UCSD-AML1 (cell line): ENCODE results near the gene CD3D.

ENCODE experiments used
- DNase-seq: peaks from one replicate; lab custom pipeline; 2025; ENCODE audit not compliant: unreplicated experiment; lab: John Stamatoyannopoulos, UW

The CD3D gene

DNA sequence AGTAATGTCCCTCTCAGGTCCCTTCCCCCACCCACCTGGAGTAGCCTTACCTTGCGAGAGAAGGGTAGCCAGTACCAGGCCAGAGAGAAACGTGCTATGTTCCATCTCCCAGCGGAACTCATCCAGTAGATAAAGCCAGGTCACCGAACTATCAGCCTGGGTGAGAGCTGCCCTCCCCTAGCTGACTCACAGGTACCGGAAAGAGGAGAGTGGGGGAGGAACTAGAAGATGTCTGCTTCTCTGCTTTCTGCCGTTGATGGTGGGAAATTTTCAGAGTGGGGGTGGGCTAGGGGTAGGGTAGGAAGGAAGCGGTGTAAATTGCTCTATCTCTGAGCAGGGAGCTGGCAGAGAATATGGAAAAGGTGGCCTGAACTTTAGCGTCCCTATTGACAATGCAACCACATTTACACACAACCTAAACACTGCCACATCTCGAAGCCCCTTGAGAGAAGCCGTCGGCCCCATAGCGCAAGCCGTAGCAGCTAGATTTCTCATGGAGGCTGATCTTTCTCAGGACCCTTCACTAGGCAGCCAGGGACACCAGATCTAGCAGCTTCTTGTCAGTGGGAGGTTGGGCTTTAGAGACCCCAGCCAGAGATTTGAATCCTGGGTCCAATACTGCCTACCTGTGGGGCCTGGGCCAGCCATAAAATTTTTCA, at the start of gene CD3D:
TSS of gene CD3D (minus strand) at position 203 of the 659 bp plus-strand sequence. CDS start at position 105, 98 bp downstream.
- DNase-seq = no peak

GRCh38 chr11:118383657-118384056, 41.2 kb upstream of the CD3D start:
- no peak for DNase-seq

- DNase-seq = no peak
Measured at GRCh38 chr11:118382954-118383353, 40.4 kb upstream of the CD3D start.

- DNase-seq = no peak
Measured at GRCh38 chr11:118380571-118380970, 38.1 kb upstream of the CD3D start.

- no peak for DNase-seq
Measured at GRCh38 chr11:118379497-118379896, 37.0 kb upstream of the CD3D start.

DNA sequence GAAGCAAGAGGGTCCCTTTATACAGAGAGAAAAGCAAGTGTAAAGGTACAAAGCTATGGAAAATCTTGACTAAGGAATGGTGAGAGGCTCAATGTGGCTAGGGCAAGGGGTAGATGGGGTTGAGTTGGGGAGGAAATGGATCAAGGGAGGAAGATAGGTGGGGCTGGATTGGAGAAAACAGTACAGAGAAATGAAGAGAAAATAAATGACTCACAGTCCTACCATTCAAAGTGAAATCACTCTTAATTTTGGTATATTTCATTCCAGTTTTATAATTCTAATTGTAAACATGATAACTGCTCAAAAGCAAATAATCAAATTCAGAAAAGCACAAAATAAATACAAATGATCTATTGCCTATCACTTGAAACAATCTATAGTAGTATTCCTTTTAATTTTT, 33.5 kb upstream of the CD3D start:
- DNase-seq = no peak

- no peak for DNase-seq
Measured at GRCh38 chr11:118374729-118375128, 32.2 kb upstream of the CD3D start.

GRCh38 chr11:118373871-118374270, 31.4 kb upstream of the CD3D start:
- no peak for DNase-seq

- DNase-seq = no peak
Measured at GRCh38 chr11:118373263-118373662, 30.8 kb upstream of the CD3D start.

DNA sequence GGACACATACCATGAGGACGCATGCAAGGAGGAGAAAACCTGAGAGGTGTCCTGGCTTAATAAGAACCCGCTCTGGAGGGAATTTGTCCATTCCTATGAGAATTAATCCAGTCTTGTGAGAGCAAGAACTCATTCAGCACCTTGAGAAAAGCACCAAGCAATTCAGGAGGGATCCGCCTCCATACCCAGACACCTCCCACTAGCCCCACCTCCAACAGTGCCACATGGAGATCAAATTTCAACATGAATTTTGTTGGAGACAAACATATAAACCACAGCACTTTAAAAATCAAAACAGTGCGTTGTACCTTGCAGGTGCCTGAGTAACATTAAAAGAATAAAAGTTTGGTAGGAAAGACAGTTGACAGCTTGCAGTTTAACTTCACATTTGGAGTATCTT, 28.3 kb upstream of the CD3D start:
- no peak for DNase-seq

DNA sequence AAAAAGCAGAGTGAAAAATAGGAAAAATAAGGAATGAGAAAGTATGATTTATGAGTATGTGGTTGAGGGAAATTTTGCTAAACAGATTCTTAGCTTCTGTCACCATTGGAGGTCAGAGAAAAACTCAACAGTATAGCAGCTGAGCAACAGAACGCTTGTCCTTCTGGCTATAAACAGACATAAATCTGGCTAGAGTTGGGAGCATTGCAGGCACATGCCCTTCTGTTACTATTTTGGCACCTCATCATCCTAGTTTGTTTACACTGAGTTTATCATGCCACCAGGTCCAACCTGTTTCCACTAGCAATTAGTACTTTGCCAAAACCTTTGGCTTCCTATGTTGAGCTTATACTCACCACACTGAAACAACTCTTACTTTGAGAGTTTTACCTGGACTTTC, 23.8 kb upstream of the CD3D start:
- DNase-seq = no peak

GRCh38 chr11:118364956-118365615, 22.6 kb upstream of the CD3D start:
- no peak for DNase-seq

GRCh38 chr11:118359295-118359958, 16.9 kb upstream of the CD3D start, which contains the start of gene UBE4A:
Gene UBE4A (plus strand): TSS chr11:118359600. CDS start chr11:118365081, 5,481 bp downstream.
- peak; percentile 92 for DNase-seq

GRCh38 chr11:118358071-118358470, 15.6 kb upstream of the CD3D start:
- DNase-seq = no peak

DNA sequence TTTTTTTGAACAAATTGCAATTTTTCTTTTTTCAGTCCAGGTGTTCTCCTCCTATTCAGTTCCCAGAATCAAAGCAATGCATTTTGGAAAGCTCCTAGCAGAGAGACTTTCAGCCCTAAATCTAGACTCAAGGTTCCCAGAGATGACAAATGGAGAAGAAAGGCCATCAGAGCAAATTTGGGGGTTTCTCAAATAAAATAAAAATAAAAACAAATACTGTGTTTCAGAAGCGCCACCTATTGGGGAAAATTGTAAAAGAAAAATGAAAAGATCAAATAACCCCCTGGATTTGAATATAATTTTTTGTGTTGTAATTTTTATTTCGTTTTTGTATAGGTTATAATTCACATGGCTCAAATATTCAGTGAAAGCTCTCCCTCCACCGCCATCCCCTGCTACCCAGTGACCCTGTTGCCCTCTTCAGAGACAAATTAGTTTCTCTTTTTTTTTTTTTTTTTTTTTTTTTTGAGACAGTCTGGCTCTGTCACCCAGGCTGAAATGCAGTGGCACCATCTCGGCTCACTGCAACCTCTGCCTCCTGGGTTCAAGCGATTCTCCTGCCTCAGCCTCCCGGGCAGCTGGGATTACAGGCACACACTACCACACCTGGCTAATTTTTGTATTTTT, 10.7 kb upstream of the CD3D start:
- DNase-seq = no peak

GRCh38 chr11:118349475-118349874, 7.0 kb upstream of the CD3D start:
- DNase-seq = no peak

GRCh38 chr11:118343981-118344515, 1.5 kb upstream of the CD3D start, which contains the start of gene CD3G:
Gene CD3G (plus strand): TSS chr11:118344344. CDS start chr11:118344424, 80 bp downstream.
- DNase-seq = no peak

- no peak for DNase-seq
Measured at GRCh38 chr11:118343248-118343647, 743 bp upstream of the CD3D start.

- no peak for DNase-seq
Measured at GRCh38 chr11:118341815-118342489, 553 bp downstream of the CD3D start.

GRCh38 chr11:118341261-118341660, 1.2 kb downstream of the CD3D start:
- no peak for DNase-seq

- no peak for DNase-seq
Measured at GRCh38 chr11:118340449-118340848, 2.1 kb downstream of the CD3D start.
